GM19023 (cell line): ENCODE data around the gene ZSWIM3.

ENCODE experiments used
- ATAC-seq: cut with Tn5 transposase; IDR thresholded peaks from one replicate; pipeline ENCODE4 v1.9.1; 2021; ENCODE audit warnings: mild to moderate bottlenecking, moderate library complexity; ENCODE audit not compliant: unreplicated experiment

ZSWIM3 gene

GRCh38 chr20:45832619-45833018, 24.8 kb upstream of the ZSWIM3 start:
- ATAC-seq = no peak

DNA sequence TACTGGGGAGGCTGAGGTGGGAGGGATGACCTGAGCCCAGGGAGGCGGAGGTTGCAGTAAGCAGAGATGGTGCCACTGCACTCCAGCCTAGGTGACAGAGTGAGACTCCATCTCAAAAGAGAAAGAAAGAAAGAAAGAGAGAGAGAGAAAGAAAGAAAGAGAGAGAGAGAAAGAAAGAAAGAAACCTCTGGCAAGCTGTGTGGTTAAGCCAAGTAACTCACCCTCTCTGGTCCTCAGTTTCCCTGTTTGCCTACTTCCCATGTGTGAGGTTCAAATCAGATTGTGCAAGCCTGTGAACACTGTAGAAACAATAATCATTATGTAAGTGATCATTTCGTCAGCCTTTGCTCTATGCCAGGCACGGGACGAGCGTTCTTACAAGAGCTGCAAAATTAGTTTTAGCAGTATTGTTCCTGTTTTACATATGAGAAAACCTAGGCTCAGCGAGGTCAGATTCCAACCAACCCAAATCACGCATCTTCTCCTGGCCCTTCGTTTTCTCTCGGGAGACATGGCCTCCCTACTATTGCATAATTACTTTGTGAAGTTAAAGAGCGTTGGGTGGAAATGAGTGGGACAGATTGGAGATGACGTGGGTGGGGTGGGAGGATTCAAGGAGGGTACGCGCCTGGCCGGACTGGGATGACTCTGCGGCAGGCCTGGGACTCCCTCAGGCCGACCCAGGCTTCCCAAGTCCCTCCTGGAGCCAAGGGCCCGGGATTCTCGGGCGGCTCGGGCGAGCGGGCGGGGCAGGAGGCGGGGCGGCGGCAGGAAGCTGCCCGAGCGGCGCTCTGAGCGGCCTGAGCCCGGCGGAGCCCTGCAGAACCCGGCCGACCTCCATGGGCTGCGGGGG, 24.2 kb upstream of the ZSWIM3 start, which contains the start of gene SNX21:
TSS of gene SNX21 (plus strand) at position 770 of the 853 bp plus-strand sequence. CDS start 121 bp downstream, outside the sequence.
- ATAC-seq = no peak

DNA sequence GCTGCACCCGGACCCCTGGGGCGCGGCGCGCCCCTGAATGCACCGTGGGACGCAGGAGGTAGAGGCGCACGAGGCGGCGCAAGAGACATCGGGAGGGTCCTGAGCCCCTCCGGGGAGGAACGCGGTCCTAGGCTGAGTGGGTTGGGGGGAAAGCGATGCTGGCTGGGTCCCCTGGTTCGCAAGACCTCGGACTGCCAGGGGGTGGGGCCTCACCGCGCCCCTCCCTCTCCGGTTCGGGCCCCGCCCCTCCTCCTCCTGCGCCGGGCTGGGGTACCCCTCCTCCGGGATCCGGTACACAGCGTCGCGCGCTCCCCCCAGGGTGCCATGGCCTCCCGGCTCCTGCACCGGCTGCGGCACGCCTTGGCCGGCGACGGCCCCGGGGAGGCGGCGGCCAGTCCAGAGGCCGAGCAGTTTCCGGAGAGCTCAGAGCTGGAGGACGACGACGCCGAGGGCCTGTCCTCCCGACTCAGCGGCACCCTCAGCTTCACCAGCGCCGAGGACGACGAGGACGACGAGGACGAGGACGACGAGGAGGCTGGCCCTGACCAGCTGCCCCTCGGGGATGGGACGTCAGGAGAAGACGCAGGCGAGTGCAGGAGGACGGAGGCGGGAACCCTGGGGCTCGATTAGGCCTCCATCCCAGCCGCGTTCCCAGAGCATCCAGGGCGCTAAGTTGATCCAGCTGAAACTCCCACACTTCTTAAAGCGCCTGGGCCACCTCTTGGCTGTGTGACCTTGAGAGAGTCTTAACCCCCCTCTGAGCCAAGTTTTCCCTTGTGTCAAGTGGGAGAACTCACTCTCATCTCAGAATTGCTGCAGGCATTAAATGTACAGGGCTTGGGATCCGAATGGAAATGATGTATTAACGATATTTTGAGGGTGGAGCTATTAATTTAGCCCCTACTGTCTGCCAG, 23.3 kb upstream of the ZSWIM3 start:
- no peak for ATAC-seq

- ATAC-seq = no peak
These were observed 22.6 kb upstream of the ZSWIM3 start for GRCh38 chr20:45834797-45835161.

DNA sequence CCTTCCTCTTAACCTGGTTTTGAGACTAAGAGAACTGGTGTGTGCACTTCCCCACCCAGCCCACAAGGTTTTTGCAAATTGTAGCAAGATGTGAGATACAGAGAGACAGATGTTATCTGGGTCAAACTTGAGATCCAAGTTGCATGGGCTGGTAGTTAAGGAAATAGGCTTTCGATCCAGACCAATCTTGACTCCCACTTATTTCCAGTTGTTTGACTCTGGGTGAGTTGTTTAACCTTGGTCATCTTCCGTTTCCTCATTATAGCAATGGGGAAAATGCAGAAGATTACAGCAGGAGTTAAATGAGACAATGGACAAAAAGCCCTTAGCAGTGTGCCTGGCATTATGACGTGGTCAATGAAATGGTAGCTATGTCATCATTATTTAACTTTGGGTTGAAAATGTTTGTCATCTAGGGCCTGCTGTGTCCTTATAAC, 22.1 kb upstream of the ZSWIM3 start:
- no peak for ATAC-seq

DNA sequence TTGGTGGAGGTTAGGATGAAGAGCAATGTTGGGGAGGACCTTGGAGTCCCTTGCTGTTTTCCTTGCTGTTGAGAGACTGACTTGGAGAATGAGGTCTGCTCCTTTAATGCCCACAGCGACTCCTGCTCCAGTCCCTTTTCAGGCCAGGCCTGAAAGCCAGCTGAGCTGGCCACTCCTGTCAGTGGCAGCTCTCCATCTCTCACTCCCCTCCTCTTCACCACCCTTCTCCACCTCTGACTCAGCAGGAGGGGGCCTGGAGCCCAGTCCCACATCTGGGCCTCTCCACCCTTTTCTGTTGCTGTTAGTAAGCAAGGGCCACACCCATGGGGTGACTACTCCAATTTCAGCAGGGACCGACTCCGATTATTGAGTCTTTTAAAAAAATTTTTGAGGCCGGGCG, 21.6 kb upstream of the ZSWIM3 start:
- ATAC-seq = no peak

DNA sequence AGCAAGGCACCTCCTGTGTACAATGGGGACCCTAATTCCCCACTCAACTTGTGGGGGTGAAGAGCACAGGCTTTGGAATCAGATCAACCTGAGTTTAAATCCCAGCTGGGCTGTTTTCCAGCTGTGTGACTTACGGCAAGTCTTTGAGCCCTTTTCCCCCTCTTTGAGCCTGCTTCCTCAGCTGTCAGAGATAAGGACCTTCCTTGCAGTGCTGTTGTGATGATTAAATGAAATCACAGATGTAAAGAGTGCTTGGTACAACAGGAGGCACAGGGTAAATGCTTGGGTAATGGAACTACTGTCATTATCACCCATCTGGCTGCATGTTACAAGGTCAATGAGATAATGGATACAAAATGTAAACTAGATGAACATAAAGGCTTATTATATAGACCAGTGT, 20.6 kb upstream of the ZSWIM3 start:
- ATAC-seq = no peak

DNA sequence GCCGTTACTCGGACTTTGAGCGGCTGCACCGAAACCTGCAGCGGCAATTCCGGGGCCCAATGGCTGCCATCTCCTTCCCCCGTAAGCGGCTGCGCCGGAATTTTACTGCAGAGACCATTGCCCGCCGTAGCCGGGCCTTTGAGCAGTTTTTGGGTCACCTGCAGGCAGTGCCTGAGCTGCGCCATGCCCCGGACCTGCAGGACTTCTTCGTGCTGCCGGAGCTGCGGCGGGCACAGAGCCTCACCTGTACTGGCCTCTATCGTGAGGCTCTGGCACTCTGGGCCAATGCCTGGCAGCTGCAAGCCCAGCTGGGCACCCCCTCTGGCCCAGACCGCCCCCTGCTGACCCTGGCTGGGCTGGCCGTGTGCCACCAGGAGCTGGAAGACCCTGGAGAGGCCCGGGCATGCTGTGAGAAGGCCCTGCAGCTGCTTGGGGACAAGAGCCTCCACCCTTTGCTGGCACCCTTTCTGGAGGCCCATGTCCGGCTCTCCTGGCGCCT, 16.7 kb upstream of the ZSWIM3 start:
- no peak for ATAC-seq

DNA sequence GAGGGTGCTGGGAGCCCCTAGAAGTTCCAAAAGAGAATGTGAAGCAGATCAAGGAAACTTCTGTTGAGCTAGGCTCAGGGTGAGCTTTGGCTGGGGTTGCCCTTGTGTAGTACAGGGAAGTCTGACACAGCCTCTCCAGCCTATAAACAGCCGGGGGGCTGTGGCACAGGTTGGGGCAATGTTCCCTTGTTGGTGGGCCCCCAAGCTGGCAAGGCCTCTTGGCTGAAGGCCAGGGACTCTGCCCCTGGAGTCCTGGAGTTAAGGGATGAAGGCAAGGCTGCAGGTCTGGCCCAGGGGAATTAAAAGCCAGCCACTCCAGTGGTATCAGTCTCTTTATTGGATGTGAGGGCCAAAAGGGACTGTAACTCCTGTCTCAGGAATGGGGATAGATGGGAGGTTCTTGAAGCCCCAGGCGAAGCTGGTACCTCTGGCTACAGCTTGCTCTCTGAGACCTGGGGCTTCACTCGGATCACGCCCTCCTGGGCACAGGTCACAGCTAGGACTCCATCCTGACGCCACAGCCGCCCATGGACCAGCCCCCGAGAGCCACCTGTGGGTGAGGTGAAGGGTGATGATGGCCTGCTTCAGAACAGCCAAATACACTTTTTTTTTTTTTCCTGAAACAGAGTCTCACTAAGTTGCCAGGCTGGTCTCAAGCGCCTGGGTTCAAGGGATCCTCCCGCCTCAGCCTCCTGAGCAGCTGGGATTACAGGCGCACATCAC, 15.8 kb upstream of the ZSWIM3 start:
- ATAC-seq = no peak

- no peak for ATAC-seq
These were observed 15.1 kb upstream of the ZSWIM3 start for GRCh38 chr20:45842169-45842812.

DNA sequence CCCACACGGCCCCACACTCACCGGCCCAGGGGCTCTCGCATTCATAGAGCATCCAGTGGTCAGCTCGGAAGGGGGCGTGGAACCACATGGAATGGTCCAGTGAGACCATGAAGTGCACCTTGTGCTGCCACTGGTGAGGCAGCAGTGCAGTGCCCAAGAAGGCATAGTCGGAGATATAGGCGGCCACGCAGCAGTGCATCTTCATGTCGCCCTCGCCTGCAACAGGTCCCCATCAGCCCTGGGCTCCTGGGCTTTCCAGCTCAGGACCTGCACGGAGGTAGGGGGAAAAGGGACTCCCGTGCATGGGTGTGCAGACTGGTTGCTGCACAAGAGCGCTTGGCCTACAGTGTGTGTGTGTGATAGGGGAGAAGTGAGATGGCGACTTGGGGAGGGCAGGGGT, 13.9 kb upstream of the ZSWIM3 start:
- no peak for ATAC-seq

DNA sequence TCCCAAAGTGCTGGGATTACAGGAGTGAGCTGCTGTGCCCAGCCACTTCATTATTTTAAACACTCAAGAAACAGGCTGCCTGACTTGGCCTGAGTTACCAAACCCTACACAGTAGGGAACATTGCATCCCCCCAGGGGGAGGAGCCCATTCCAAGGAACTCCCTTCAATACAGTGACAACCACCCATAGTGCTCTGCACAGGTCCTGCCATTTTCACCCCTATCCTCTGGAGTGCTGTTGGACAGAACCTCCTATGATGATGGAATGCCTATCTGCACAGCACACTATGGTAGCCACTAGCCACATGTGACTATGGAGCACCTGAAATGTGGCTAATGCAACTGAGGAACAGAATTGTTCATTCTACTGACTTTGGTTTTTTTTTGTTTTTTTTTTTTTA, 12.0 kb upstream of the ZSWIM3 start:
- no peak for ATAC-seq

DNA sequence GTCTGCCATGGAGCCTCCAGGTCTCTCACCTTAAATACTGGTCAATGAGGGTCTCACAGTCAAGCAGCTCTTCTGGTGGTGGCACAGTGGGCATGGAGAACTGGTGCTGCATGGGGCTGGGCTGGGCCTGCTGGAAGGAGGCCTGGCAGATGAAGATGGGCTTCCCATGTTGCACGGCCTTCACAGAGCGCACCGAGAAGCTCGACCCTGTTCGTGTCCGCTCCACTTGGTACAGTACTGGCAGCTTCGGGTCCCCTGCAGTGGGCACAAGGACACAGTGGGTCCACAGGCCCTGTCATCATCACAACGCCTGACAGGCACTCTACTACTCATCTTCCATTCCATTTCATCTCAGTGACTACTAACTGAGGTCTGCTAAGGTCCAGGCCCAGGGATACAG, 9.0 kb upstream of the ZSWIM3 start:
- ATAC-seq = no peak

GRCh38 chr20:45848969-45849582, 8.3 kb upstream of the ZSWIM3 start:
- ATAC-seq = no peak

DNA sequence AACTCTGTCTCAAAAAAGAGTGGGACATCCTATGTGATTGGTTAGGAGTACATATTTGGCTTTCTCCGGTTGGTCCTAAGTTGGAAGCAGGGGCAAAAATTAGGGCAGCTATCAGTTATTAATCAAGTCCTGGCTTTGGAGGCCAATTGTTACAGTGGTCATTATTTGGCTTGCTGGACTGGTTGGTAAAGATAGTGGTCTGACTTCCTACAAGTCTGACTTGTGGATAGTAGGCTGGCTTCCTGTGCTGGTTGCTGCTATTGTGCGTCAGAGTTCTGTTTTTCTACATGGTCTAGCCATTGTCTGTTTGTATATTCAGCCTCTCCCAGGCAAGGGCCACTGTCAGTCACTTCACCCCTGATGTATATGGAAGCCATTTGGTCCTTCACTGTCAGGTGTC, 7.2 kb upstream of the ZSWIM3 start:
- ATAC-seq = no peak

- no peak for ATAC-seq
These were observed 6.5 kb upstream of the ZSWIM3 start for GRCh38 chr20:45850926-45851325.

DNA sequence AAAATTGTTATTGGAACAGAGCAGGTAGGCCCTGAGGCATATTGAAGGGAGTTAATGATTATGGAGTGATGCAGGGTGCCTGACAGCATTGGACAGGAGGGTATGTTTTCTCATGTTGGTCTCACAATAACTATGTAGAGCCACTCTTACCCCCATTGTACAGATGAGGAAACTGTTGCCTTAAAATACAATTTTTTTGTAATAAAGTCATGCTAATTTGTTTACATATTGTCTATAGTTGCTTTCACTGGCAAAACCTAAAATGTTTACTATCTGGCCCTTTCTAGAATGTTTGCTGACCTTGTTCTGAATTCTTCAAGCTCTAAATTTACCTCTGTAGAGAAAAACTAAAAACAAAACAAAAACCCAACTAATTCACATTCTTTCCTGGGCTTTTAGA, 5.9 kb upstream of the ZSWIM3 start:
- ATAC-seq = no peak

GRCh38 chr20:45852326-45852725, 5.1 kb upstream of the ZSWIM3 start:
- ATAC-seq = no peak

DNA sequence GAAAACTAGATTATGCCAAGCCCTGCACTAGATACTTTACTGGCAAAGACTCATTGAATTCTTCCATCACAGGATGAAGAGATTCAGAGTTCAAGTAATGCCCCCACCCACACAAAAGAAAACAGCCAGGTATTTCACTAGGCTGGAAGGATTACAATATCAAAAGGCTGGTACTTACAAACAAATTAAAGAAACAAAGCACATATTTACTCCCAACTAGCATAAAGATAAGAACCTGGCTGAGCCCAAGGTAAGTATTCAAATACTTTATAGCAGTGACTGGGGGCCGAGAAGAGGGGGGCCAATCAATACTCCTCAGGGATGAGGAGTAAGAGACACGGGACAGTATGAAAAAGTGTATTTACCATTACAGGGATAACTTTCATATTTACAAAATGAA, 3.9 kb upstream of the ZSWIM3 start:
- ATAC-seq = no peak

DNA sequence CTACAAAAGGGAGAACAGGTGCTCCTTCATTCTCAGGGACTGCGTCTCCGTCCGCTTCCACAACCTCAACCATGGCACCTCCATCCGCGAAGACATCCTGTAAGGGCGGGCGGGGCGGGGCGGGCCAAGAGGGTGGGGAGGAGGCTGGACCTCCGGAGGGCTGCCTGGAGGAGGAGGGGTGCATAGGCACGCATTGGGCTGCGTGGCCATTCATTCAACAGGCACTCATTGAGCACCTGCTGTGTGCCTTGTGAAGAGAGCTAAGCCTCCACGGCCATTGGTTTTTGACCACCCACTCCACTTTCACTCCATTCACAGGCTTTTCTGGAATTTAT, 435 bp downstream of the ZSWIM3 start:
- ATAC-seq = peak; percentile 15
